Esophagus squamous epithelium (tissue), 4 donors: ENCODE results near the gene WWOX.

Experiments
- POLR2A ChIP-seq, 4 donors: fragments of 450-650 bp; IDR thresholded peaks; one replicate each; pipeline ENCODE4 v1.6.1; 2017; ENCODE audit warnings: antibody characterized with exemption in 4 of 4, mild to moderate bottlenecking in 4 of 4, moderate library complexity in 3 of 4
- TF ChIP-seq, protein P1 (sequence below), 6 experiments: fragments of 450-650 bp in 4 of 6; fragments of 200-600 bp in 2 of 6; sonication (generic) in 2 of 6; IDR thresholded peaks; one replicate each; pipeline ENCODE4 v1.5.1; 2016 to 2019; ENCODE audit warnings: antibody characterized with exemption in 6 of 6, mild to moderate bottlenecking in 4 of 6, moderate library complexity in 4 of 6

DNA sequence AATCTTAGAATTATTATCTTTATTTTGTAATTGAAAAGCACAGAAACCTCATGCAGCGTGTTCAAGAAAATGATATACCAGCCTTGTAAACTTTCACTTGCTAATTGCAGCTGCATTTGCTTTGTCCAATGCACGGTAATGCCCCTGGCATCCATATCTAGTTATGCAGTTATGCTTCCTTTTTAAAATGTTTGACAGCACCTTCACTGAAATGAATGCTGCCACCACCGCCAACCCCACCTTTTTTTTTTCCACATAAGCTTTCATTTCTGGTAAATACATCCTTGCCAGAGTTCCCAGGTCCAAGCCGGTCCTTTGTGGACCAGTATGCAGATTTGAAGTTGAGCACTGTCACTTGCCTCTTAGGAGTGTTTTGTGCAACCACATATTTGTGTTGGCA lies 338.8 kb downstream of the WWOX start:
- no peak for TF ChIP-seq POLR2A (IDR thresholded peaks at IDR 0.05)
- TF ChIP-seq, protein P1, sequence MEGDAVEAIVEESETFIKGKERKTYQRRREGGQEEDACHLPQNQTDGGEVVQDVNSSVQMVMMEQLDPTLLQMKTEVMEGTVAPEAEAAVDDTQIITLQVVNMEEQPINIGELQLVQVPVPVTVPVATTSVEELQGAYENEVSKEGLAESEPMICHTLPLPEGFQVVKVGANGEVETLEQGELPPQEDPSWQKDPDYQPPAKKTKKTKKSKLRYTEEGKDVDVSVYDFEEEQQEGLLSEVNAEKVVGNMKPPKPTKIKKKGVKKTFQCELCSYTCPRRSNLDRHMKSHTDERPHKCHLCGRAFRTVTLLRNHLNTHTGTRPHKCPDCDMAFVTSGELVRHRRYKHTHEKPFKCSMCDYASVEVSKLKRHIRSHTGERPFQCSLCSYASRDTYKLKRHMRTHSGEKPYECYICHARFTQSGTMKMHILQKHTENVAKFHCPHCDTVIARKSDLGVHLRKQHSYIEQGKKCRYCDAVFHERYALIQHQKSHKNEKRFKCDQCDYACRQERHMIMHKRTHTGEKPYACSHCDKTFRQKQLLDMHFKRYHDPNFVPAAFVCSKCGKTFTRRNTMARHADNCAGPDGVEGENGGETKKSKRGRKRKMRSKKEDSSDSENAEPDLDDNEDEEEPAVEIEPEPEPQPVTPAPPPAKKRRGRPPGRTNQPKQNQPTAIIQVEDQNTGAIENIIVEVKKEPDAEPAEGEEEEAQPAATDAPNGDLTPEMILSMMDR (IDR thresholded peaks at IDR 0.05), result no peak
